Inflammatory macrophage treated with lipopolysaccharide for 1 hour (primary cell): Measurements from ENCODE around the gene MYEOV.

Experiments
- DNase-seq, 2 donors: peaks; one replicate each; pipeline ENCODE4 v3.0.0-alpha.2; 2020 to 2022

The MYEOV gene

DNA sequence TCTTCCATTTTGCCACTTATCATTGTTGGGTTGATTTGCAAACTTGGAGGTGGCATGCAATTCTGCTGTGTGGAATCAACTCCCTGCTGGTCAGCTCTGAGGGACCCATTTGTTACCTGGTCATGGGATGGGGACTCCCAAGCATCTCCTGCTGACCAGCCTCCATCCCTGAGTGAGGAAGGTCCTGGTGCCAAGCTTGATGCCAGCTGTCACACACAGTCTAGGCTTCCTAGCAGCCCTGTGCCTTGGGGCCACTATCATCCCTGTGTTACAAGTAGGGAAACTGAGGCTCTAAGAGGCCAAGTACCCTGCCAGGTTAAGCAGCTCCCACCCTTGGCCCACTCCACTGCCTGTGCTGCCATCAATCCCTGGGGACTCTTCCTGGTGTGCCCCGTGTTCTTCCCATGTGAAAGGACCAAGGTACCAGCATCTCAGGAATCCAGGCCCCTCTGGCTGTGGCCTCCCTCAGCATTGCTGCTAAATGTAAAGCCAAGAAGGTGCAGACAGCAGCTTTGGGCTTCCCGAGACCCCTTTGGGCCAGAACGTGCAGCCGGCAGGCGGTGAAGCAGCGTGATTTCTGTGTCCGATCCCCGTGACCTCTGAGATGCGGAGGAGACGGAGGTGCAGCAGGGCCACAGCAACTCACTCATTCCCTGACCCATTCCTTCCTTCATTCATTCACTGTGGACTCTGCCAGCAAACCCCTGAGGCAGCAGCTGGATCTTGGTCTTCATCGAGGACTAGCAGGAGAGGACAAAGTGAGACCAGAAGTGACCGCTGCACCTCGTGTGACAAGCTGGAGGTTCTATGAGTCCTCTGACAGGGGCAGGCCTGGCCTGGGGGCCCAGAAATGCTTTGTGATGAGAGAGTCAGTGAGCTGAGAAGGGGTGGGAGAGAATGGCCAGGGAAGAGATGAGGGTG, 49.7 kb downstream of the MYEOV start:
- DNase-seq = no peak

GRCh38 chr11:69344570-69345145, 50.7 kb downstream of the MYEOV start:
- no peak for DNase-seq
